Ascending aorta (tissue), 2 donors: ENCODE data around the gene CIB4. TPM values are rescaled to one million over a fixed set of nuclear protein-coding genes. Genes with fewer than 3 reads are reported as not detected.

Experiments used
- DNase-seq, 2 donors: peaks; one replicate each; pipeline ENCODE4 v3.0.0-alpha.2; 2019; ENCODE audit warnings: low spot score in 2 of 2
- H3K27ac ChIP-seq, 2 donors: fragments of 200-600 bp; sonication (generic); one replicate each; pipeline ENCODE4 v1.5.1; 2016 to 2017; ENCODE audit warnings: mild to moderate bottlenecking in 1 of 2
- H3K27me3 ChIP-seq: fragments of 200-600 bp; sonication (generic); one replicate; pipeline ENCODE4 v1.5.1; 2017
- H3K36me3 ChIP-seq, 2 donors: fragments of 200-600 bp; sonication (generic); one replicate each; pipeline ENCODE4 v1.5.1; 2016
- H3K4me1 ChIP-seq, 2 donors: fragments of 200-600 bp; sonication (generic); one replicate each; pipeline ENCODE4 v1.5.1; 2016 to 2017; ENCODE audit warnings: mild to moderate bottlenecking in 1 of 2
- H3K4me3 ChIP-seq, 2 donors: fragments of 200-600 bp; sonication (generic); one replicate each; pipeline ENCODE4 v1.5.1; 2016 to 2017; ENCODE audit warnings: mild to moderate bottlenecking in 1 of 2
- H3K9me3 ChIP-seq, 2 donors: fragments of 200-600 bp; sonication (generic); one replicate each; pipeline ENCODE4 v1.5.1; 2016
- intact Hi-C: fragments of 100-400 bp; cut with DNase I; formaldehyde crosslinking; loops from one replicate; pipeline ENCODE4 v1.15.1; 2023
- total RNA-seq: library from RNA; depleted of rRNA; stranded (reverse); fragments of >200 nt; gene quantifications from one replicate; pipeline ENCODE4 v1.1.0, GENCODE V29; 2016
- TF ChIP-seq, protein P1 (sequence below), 3 experiments: fragments of 200-600 bp in 2 of 3; fragments of 450-650 bp in 1 of 3; sonication (generic) in 2 of 3; IDR thresholded peaks; one replicate each; pipeline ENCODE4 v1.5.1; 2016 to 2019; ENCODE audit warnings: antibody characterized with exemption in 3 of 3, mild to moderate bottlenecking in 1 of 3, moderate library complexity in 1 of 3

Gene CIB4
- total RNA-seq, 1 donor from 2014 or later = not detected

DNA sequence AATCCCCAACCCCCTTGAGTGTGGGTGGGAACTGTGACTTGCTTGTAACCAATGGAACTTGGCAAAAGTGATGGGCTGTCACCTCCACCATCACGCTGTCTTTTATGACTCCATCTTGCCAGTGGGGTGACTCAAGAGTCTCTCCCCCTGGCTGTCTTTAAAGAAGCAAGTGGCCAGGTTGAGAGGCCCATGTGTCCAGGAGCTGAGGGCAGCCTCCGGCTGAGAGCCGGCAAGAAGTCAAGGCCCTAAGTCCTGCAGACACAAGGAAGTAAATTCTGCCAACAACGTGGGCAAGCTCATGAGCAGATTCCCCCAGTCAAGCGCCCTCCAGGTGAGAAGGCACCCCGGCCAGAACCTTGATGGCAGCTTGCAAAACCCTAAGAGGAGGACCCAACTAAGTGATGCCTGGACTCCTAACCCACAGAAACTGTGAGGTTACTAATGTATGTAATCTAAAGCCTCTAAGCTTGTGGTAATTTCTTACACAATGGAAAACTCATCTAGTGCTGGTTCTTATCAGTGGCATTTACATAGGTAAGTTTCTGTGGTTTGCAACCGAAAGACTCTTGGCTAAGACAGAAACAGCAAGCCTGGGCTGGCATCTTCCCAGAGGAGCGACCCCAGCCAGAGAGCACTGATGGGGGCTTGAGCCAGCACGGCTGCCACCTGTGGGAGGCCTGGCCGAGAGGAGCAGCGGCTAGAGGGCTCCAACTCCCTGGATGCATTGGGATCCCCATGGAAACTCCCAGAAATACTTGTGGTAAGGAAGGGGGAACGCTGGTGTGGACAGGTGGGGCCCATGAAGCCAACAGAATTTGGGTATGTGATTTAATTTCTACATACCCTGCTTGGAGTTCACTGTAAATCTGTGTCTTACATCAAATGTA lies 49.3 kb downstream of the CIB4 start:
- Histone ChIP-seq H3K4me3 (no peak overlapping the region), H3K9me3 (no peaks in the 10 kb centered on the region), H3K4me1 (no peaks in the 10 kb centered on the region), H3K27me3 (no peaks in the 10 kb centered on the region), H3K27ac (no peak overlapping the region), H3K36me3 (no peaks in the 10 kb centered on the region)
- no peak for DNase-seq
- intact Hi-C loops = no loop called here
- TF ChIP-seq, protein P1, sequence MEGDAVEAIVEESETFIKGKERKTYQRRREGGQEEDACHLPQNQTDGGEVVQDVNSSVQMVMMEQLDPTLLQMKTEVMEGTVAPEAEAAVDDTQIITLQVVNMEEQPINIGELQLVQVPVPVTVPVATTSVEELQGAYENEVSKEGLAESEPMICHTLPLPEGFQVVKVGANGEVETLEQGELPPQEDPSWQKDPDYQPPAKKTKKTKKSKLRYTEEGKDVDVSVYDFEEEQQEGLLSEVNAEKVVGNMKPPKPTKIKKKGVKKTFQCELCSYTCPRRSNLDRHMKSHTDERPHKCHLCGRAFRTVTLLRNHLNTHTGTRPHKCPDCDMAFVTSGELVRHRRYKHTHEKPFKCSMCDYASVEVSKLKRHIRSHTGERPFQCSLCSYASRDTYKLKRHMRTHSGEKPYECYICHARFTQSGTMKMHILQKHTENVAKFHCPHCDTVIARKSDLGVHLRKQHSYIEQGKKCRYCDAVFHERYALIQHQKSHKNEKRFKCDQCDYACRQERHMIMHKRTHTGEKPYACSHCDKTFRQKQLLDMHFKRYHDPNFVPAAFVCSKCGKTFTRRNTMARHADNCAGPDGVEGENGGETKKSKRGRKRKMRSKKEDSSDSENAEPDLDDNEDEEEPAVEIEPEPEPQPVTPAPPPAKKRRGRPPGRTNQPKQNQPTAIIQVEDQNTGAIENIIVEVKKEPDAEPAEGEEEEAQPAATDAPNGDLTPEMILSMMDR (IDR thresholded peaks at IDR 0.05) = no peak

- TF ChIP-seq, protein P1 (IDR thresholded peaks at IDR 0.05) = no peak
- no peak for DNase-seq
- H3K4me3 ChIP-seq = no peak overlapping the region
- no peaks in the 10 kb centered on the region for H3K9me3 ChIP-seq
- intact Hi-C loops = no loop called here
- no peaks in the 10 kb centered on the region for H3K27me3 ChIP-seq
- H3K4me1 ChIP-seq = no peaks in the 10 kb centered on the region
- H3K27ac ChIP-seq = no peak overlapping the region
- H3K36me3 ChIP-seq = no peaks in the 10 kb centered on the region
Measured at GRCh38 chr2:26590980-26591618, 50.1 kb downstream of the CIB4 start.

DNA sequence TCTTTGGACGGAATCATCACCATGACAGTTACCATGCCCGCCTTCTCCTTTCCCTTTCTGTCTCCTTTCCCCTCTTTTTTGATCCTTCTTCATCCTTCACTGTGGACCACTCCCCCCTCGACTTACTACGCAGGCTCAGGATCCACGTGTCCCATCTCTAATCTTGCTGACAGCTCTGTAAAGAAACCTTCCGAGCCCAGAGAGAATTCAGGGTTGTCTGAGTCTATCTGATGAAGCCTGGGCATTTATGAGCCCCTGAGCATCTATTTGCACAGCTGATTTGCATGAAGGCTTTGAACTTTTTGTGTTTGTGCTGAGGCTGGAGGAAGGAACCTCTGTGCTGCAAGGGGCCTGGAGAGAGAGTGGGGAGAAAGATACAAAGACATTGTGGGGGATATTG lies 50.7 kb downstream of the CIB4 start:
- H3K4me1 ChIP-seq = no peaks in the 10 kb centered on the region
- H3K36me3 ChIP-seq = no peaks in the 10 kb centered on the region
- TF ChIP-seq, protein P1 (IDR thresholded peaks at IDR 0.05) = no peak
- H3K9me3 ChIP-seq = no peaks in the 10 kb centered on the region
- DNase-seq = no peak
- H3K27ac ChIP-seq = no peak overlapping the region
- intact Hi-C loops = no loop called here
- H3K27me3 ChIP-seq = no peaks in the 10 kb centered on the region
- H3K4me3 ChIP-seq = no peak overlapping the region

DNA sequence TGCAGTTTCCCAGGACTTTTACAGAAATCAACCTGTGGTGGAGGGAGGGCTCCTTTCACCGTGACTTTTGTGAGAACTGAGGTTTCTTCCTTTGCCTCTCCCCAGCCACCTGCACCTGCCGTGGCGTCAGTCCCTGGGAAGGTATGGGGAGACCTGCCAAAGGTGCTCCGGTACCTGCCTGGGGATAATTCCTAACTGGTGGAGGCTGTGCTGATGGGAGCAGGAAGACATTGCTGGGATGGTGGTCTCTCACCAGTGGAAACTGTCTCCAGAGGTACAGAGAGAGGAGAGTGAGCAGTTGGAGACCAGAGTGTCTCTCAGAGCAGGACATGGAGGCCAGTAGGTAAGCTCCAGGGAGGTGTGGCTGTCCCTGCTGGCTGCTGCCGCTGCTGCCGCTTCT lies 52.6 kb downstream of the CIB4 start:
- Histone ChIP-seq H3K36me3 (no peaks in the 10 kb centered on the region), H3K4me1 (no peaks in the 10 kb centered on the region), H3K27ac (no peak overlapping the region), H3K9me3 (no peaks in the 10 kb centered on the region), H3K27me3 (no peaks in the 10 kb centered on the region), H3K4me3 (no peak overlapping the region)
- DNase-seq = no peak
- TF ChIP-seq, protein P1 (IDR thresholded peaks at IDR 0.05) = no peak
- intact Hi-C loops = no loop called here

DNA sequence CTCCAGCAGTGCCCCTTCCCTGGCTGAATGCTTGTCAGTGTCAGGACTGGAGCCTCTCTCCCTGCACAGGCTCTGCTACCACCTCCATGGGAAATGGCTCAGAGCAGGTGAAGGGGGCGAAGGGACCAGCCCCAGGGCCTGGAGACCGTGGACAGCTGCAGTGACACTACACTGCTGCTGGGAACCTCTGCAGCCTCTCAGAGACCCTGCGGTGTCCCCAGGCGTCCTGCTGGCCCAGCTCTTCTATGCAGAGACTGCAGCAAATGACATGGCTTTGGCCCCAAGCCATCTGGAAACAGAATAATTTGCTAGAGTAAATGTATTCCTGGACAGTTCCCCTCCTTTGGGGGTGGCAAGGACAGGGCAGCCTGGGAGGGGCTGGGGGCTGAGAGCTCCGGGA lies 53.2 kb downstream of the CIB4 start:
- H3K9me3 ChIP-seq = no peaks in the 10 kb centered on the region
- TF ChIP-seq, protein P1 (IDR thresholded peaks at IDR 0.05) = no peak
- H3K27me3 ChIP-seq = no peaks in the 10 kb centered on the region
- no peaks in the 10 kb centered on the region for H3K36me3 ChIP-seq
- H3K4me1 ChIP-seq = no peaks in the 10 kb centered on the region
- no peak overlapping the region for H3K27ac ChIP-seq
- no peak overlapping the region for H3K4me3 ChIP-seq
- intact Hi-C loops = no loop called here
- no peak for DNase-seq
